ENCODE results near the gene SDF4. TPM values are rescaled to one million over a fixed set of nuclear protein-coding genes. Genes with fewer than 3 reads are reported as not detected.
"Not testable (repeated sequence)": the region's sequence is repeated elsewhere in the genome, so short reads cannot be mapped to it uniquely, and the experiment has no call there.

The SDF4 gene
- total RNA-seq, 2 experiments from 2014 or later, result 109 to 144 TPM

DNA sequence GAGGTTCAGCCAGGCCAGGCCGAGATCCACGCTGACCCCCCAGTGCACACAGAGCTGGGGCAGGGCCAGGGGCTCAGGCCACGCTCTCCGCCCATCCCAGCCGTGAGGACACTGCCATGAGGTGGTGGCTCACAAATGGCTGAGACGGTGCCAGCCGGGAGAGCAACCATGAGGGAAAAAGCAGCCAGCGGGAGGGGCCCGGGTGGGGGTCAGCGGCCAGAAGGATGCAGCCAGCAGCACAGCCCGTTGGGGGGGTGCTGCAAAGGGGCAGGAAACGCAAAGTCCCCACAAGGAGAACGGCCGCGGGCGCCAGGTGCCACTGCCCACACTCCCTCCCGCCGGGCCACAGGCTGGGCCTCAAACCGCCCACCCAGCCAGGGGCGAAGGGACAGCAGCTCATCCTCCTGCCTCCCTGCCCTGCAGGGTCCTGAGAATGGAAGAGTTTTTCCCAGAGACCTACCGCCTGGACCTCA, 49.8 kb downstream of the SDF4 start:
- H3K9me3 Mint-ChIP-seq (ENCODE audit: low read depth), result no peaks in the 10 kb centered on the region
- no peak for DNase-seq
- H3K4me1 Mint-ChIP-seq, result no peaks in the 10 kb centered on the region

DNA sequence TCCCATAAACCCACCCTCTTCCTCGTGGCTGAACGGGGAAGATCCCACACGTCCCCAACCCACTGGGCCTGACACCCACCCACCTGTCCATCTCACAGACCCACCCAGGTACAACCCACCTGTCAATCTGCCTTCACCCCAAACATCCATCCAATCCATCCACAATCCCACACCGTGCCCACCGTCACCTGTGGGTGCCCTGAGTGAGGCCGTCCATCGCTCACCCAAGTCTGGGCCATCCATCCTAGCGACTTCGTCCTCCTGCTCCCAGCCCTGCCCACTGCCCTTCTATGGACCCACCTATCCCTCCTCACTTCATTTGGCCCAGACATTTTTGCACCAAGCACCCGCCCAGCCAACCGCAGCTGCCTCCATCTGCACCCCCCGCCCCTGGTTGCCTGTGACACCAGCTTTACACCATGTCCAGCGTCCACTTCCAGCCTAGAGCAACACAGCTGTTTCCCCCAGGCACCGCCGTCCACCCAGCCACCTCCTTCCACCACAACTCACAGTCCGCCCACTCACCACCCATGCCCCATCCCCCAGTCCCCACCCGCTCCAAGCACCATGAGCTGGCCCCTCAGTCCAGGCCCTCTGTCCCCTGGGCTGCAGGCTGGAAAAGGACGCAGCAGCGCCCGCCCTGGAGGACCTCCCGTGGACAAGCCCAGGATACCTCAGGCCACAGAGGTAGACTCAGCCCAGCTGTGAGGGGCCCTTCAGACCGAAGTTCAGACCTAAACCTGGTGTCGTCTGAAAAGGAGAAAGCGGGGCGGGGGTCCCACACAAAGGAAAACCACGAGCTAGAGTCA, 50.5 kb downstream of the SDF4 start:
- peaks cover 8% of the 10 kb centered on the region for H3K27me3 Mint-ChIP-seq
- ATAC-seq (no peak), DNase-seq (no peak)
- H3K36me3 Mint-ChIP-seq, result no peaks in the 10 kb centered on the region
- no peak overlapping the region for H3K4me3 Mint-ChIP-seq
- CTCF ChIA-PET, result no interaction called here
- H3K9me3 Mint-ChIP-seq (ENCODE audit: low read depth), result no peaks in the 10 kb centered on the region
- no peak overlapping the region for H3K27ac Mint-ChIP-seq
- no peaks in the 10 kb centered on the region for H3K4me1 Mint-ChIP-seq

More for the DNA sequence above, 49.8 kb downstream of the SDF4 start:
- no peak overlapping the region for H3K27ac Mint-ChIP-seq
- H3K4me3 Mint-ChIP-seq, result no peak overlapping the region
- peaks cover 5% of the 10 kb centered on the region for H3K27me3 Mint-ChIP-seq
- H3K36me3 Mint-ChIP-seq, result no peaks in the 10 kb centered on the region
- CTCF ChIA-PET, result no interaction called here
- no peak for ATAC-seq

DNA sequence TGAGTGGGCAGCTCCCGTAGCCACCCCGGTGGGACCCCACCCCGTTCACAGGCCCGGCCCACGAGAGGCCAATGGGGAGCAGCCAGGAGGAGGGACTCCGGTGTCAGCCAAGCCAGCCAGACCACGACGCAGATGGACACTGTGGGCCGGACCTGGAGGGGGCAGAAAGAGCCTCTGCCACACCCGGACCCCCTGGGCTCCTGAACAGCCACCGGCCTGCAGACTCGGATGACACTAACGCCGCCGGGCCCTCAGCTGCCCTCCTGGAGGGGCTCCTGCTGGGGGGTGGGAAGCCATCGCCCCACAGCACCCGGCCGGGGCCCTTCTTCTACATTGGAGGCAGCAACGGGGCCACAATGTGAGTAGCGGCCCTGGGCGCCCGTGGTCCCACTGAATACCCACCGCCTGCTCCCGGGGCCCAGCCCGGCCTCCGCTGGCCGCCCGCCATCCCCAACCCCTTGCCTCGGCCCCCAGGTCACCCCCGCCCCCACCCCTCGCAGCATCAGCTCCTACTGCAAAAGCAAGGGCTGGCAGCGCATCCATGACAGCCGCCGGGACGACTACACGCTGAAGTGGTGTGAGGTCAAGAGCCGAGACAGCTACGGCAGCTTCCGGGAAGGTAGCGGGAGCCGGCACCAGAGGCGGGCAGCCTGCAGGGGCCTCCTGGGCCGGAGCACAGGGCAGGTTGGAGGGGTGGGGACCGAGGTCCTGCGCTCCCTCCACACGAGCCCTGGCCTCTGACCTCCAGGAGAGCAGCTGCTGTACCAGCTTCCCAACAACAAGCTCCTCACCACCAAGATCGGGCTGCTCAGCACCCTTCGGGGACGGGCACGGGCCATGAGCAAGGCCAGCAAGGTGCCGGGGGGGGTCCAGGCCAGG, 51.6 kb downstream of the SDF4 start:
- Mint-ChIP-seq H3K27ac (no peak overlapping the region), H3K27me3 (peaks cover 17% of the 10 kb centered on the region), H3K4me3 (no peak overlapping the region), H3K4me1 (no peaks in the 10 kb centered on the region), H3K9me3 (ENCODE audit: low read depth) (no peaks in the 10 kb centered on the region), H3K36me3 (no peaks in the 10 kb centered on the region)
- DNase-seq, result no peak
- CTCF ChIA-PET, result no interaction called here
- no peak for ATAC-seq

DNA sequence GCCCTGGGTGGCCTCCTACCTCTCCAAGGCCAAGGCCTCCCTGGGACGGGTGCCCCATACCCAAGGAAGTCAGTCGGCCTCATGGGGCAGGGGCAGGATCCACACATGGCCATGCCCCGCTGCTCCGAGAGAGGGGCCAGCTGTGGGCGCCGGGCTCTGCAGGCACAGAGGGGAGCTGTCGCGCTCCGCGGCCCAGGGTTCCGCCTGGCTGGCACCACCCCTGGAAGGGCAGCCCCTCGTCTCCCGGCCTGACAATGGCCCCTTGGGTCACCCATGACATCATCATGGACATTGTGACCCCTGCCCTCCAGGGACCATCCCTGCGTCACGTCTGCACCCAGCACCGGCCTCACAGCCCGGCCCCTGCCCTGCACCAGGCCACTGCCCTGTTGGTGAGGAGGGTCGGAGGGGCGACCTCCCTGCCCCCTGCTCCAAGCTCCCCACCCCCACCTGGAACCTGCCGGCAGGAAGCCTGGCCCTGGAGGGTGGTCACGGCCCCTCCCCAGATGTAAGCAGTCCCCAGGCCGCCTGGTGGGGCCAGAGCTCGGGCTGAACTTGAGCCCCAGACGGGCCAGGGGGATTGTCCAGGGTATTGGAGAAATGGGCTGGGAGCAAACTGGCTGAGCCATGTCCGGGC, 52.3 kb downstream of the SDF4 start:
- no peak overlapping the region for H3K27ac Mint-ChIP-seq
- DNase-seq, result no peak
- H3K27me3 Mint-ChIP-seq, result peaks cover 18% of the 10 kb centered on the region
- ATAC-seq, result no peak
- no peaks in the 10 kb centered on the region for H3K9me3 Mint-ChIP-seq (ENCODE audit: low read depth)
- peaks cover under 1% of the 10 kb centered on the region for H3K4me1 Mint-ChIP-seq
- no peaks in the 10 kb centered on the region for H3K36me3 Mint-ChIP-seq
- H3K4me3 Mint-ChIP-seq, result no peak overlapping the region
- CTCF ChIA-PET, result no interaction called here

DNA sequence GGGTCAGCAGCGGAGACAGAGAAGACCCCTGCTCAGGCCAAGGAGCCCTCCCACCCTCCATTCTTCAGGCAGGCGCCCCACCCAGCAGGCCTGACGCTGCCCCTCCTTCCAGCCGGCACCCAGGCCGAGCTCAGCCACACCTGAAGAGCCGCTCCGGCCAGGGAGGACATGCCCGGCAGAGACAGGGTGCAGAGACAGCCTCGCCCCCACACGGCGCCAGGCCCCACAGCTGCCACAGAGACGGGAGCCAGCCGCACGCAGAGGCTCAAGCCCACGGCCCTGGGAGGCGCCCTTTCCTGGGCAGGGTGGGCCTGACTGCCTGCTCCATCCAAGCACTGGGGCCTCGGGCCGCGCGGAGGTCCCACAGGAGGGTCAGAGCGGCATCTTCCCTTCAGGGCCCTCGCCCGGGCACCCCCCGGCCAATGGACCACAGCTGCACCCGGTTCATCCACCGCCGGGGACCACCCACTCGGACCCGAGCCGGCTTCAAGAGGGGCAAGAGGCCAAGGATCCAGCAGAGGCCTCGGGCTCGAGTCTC, 52.9 kb downstream of the SDF4 start:
- DNase-seq (no peak), ATAC-seq (no peak)
- Mint-ChIP-seq H3K27me3 (peaks cover 21% of the 10 kb centered on the region), H3K4me3 (no peak overlapping the region), H3K27ac (no peak overlapping the region), H3K4me1 (peaks cover 5% of the 10 kb centered on the region), H3K9me3 (ENCODE audit: low read depth) (no peaks in the 10 kb centered on the region), H3K36me3 (no peaks in the 10 kb centered on the region)
- CTCF ChIA-PET, result no interaction called here

DNA sequence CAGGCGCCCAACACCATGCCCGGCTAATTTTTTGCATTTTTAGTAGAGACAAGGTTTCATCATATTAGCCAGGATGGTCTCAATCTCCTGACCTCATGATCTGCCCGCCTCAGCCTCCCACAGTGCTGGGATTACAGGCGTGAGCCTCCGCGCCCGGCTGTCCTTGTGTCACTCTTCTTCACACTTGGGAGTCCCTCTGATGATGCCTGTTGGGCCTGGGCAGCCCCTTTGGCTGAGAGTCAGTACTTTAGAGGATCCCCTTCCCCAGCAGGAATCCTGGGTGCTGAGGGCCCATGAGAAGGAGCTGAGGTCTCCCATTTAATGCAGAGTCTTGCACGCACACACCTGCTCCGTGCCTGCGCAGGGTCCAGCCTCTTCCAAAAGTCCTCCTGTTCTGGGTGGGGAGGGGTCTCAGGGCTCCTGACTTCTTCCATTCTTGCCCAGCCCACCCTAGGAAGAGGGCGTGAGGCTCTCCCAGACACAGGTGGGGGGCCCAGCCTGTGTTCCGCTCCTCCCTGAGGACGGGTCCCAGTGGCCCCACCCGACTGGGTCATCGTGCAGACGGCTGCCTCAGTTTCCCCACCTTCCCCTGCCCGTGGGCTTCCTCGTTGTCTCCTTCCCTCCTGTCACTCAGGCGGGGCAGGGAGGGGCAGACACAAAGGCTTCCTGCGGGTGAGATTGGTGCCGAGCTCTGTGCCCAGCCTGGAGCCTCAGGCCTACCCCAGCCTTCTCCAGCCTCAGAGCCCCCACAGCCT, 54.2 kb downstream of the SDF4 start:
- H3K9me3 Mint-ChIP-seq (ENCODE audit: low read depth), result no peaks in the 10 kb centered on the region
- CTCF ChIA-PET, result no interaction called here

DNA sequence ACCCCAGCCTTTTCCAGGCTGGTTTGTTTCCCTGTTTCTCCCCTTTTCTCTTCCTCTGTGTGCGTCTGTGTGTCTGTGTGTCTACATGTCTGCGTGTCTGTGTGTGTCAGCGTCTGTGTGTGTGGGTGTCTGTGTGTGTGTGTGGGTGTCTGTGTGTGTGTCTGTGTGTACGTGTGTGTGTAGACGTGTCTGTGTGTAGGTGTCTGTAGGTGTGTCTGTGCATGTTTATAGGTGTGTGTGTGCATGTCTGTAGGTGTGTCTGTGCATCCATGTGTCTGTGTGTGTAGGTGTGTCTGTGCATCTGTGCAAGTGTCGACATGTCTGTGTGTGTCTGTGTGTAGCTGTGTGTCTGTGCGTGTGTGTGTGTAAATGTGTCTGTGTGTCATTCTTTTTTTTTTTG, 54.9 kb downstream of the SDF4 start:
- H3K27ac Mint-ChIP-seq, result no peak overlapping the region
- H3K4me1 Mint-ChIP-seq, result peaks cover 16% of the 10 kb centered on the region
- ATAC-seq (no peak), DNase-seq (no peak)
- no peaks in the 10 kb centered on the region for H3K36me3 Mint-ChIP-seq
- CTCF ChIA-PET, result no interaction called here
- H3K27me3 Mint-ChIP-seq, result peaks cover 26% of the 10 kb centered on the region
- H3K4me3 Mint-ChIP-seq, result no peak overlapping the region
- H3K9me3 Mint-ChIP-seq (ENCODE audit: low read depth), result no peaks in the 10 kb centered on the region

More for the DNA sequence above, 54.2 kb downstream of the SDF4 start:
- ATAC-seq (no peak), DNase-seq (no peak)
- no peak overlapping the region for H3K4me3 Mint-ChIP-seq
- peaks cover 21% of the 10 kb centered on the region for H3K27me3 Mint-ChIP-seq
- no peaks in the 10 kb centered on the region for H3K36me3 Mint-ChIP-seq
- no peak overlapping the region for H3K27ac Mint-ChIP-seq
- peaks cover 12% of the 10 kb centered on the region for H3K4me1 Mint-ChIP-seq

DNA sequence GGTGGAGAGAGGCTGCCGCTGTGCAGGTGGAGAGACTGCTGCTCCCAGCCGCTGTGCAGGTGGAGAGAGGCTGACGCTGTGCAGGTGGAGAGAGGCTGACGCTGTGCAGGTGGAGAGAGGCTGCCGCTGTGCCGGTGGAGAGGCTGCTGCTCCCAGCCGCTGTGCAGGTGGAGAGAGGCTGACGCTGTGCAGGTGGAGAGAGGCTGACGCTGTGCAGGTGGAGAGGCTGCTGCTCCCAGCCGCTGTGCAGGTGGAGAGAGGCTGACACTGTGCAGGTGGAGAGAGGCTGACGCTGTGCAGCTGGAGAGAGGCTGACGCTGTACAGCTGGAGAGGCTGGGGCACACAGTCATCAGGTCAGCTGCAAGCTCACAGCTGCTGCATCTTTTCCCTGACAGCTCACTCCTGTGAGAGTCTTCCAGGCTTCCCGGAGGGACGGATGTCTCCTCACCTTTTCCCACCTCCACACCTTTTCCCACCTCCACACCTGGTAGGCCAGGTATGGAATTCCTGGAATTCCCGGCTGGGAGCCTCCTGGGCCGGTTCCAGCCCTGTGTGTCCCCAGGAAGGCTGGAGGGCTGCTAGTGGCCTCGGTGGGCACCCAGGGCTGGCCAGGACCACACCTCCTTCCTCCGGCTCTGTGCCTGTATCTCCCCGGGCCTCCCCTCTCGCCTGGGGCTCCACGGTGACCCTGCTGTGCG, 55.6 kb downstream of the SDF4 start:
- not testable (repeated sequence) for H3K36me3 Mint-ChIP-seq; H3K4me3 Mint-ChIP-seq; ATAC-seq; DNase-seq; H3K9me3 Mint-ChIP-seq (ENCODE audit: low read depth); H3K27ac Mint-ChIP-seq
- H3K27me3 Mint-ChIP-seq, result peaks cover 24% of the 10 kb centered on the region
- CTCF ChIA-PET, result interaction anchor here (2.1 kb wide), 1 partner anchor 54 kb away, joined by 7 read pairs; no protein-coding TSS in a partner anchor
- peaks cover 17% of the 10 kb centered on the region for H3K4me1 Mint-ChIP-seq

DNA sequence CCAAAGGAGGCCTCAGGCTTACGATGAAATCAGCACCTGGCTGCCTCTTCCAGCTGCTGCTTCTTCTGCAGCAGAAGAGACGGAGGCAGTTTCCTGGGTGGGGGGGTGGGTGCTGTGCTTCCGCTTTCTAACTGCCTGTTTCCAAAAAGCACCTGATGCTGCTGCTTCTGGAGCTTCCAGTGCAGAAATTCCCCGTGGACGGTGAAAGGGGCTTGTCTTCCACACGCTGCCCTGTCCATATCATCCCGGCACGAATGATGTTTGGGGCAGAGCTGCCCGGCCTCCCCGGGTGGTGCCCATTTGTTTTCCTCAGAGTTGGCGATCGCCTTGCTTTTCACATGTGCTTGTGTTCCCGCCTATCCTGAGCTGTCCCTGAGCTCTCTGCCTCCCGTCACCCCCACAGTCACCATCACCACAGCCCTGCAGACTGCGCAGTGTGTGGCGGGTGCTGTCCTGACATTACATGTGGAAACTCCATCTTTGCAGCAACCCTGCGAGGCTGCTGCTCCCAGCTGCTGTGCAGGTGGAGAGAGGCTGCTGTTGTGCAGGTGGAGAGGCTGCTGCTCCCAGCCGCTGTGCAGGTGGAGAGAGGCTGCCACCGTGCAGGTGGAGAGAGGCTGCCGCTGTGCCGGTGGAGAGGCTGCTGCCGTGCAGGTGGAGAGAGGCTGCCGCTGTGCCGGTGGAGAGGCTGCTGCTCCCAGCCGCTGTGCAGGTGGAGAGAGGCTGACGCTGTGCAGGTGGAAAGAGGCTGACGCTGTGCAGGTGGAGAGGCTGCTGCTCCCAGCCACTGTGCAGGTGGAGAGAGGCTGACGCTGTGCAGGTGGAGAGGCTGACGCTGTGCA, 56.4 kb downstream of the SDF4 start:
- Mint-ChIP-seq H3K4me1 (peaks cover 19% of the 10 kb centered on the region), H3K27ac (no peak overlapping the region), H3K27me3 (peaks cover 24% of the 10 kb centered on the region), H3K4me3 (no peak overlapping the region), H3K9me3 (ENCODE audit: low read depth) (no peaks in the 10 kb centered on the region), H3K36me3 (no peaks in the 10 kb centered on the region)
- CTCF ChIA-PET, result interaction anchor here (1.6 to 2.1 kb wide), 2 partner anchors 50 to 53 kb away, joined by 3 to 7 read pairs; no protein-coding TSS in a partner anchor
- ATAC-seq (no peak), DNase-seq (no peak)

DNA sequence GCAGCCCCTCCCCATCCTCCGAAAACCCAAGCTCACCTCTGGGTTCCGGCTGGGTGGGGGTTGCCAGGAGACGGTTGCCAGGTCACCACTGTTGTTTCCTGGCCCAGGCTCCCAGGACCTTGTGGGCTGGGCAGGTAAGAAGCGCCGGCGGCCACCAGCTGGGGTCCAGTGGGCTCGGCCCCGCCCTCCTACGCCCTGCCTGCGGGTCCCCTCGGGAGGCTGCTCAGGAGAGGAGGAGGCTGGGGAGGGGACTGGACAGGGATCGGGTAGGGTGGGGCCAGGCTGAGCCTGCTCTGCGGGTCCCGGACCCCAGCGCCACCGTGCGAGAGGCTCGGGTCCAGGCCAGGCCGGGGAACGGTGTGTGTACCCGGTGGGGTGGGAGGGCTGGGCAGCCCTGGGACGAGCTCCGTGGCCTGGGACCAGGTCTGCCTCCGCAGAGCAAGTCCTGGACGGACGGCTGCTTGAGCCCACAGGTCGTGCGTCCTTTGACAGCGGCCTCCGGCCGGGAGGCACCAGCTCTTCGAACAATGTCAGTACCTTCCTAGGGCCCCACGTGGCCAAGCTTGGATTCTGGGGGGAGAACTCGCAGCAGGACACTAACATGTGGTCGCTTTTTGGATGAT, 57.9 kb downstream of the SDF4 start, which contains the start of gene TTLL10:
TSS of gene TTLL10 (plus strand) at position 88 of the 623 bp plus-strand sequence. CDS start 5,336 bp downstream, outside the sequence.
- peak; percentile 79 for DNase-seq
- no peak within 1 kb of the TSS for H3K27ac Mint-ChIP-seq
- peaks cover 29% of the 10 kb centered on the region for H3K27me3 Mint-ChIP-seq
- H3K36me3 Mint-ChIP-seq, result no peaks in the 10 kb centered on the region
- peaks cover 24% of the 10 kb centered on the region for H3K4me1 Mint-ChIP-seq
- H3K4me3 Mint-ChIP-seq, result no peak within 1 kb of the TSS
- no peaks in the 10 kb centered on the region for H3K9me3 Mint-ChIP-seq (ENCODE audit: low read depth)
- peak; percentile 76 for ATAC-seq
- CTCF ChIA-PET, result interaction anchor here (1.0 to 1.6 kb wide), 4 partner anchors 13 to 51 kb away, joined by 3 read pairs; no protein-coding TSS in a partner anchor

All from activated CD8-positive, alpha-beta memory T cell treated with anti-CD3 and anti-CD28 coated beads, Interleukin-2, amount 10 ng/mL, durations not matched to agents 7 days and 5 days (primary cell).